HG02938 (cell line): Measurements from ENCODE around the gene MACROD2.
A peak's percentile ranks its signal among the peaks of the same experiment; 100 is the strongest.

ENCODE experiments used
- ATAC-seq: cut with Tn5 transposase; IDR thresholded peaks from one replicate; pipeline ENCODE4 v1.9.1; 2021; ENCODE audit warnings: mild to moderate bottlenecking, moderate library complexity; ENCODE audit not compliant: unreplicated experiment

MACROD2 gene

DNA sequence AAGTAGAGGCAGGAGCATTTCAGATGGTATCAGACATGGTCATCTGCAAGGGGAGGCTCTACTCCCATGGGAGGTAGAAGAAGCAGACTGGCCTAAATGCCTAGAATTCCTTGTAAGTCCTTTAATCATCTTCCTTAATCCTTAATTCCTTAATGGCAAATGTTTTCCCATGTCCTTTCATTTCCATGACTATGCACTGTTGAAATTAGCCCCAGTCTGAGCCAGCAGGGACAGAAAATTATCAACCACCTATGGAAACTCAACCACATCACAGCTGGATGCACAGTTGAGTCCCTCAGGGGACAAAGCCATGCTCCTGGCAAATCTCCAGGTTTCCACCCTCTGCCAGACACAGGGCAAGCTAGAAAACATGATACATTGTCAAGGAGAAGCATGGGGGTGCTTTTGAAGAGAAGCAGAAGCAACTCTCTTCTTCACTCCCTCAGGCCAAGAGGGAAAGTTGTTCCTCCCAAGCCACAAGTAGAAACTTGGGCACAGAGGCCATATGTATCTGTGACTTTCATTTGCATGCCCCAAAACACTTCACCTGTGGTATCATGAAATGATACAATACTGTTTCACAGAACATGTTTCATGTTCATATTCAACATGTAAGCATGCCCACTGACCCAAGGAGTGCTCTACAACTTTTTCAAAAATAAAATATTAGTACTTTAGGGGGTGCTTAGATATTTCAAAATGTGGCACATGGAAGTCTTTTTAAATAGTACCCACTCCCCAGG, 1894.4 kb downstream of the MACROD2 start:
- ATAC-seq, result no peak

DNA sequence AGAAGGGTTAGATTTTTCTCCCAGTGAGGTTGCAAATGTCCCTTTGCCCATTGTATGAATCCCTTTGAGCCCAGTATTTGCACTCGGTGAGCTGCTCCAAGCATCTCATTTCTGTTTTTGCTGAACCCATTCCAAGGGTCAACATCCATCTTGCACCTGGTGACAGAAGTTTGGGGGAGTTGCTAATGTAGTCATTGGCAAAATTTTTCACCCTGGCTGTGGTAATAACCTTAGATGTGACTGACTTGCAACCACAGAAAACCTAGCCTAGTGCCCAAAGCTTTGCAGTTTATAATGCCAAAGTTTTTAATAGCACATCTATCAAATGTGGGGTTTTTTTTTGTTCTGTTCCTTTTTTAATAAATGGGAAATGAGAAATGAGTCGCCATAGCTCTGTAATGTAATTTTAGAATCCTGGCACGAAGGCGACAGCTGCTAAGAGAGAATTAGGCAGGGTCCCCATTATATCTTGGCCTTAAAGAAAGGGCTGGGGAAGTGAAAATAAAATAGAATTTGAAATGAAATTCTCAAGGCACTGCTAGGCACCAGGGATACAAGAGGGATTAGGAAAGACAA, 1895.2 kb downstream of the MACROD2 start:
- ATAC-seq, result no peak

DNA sequence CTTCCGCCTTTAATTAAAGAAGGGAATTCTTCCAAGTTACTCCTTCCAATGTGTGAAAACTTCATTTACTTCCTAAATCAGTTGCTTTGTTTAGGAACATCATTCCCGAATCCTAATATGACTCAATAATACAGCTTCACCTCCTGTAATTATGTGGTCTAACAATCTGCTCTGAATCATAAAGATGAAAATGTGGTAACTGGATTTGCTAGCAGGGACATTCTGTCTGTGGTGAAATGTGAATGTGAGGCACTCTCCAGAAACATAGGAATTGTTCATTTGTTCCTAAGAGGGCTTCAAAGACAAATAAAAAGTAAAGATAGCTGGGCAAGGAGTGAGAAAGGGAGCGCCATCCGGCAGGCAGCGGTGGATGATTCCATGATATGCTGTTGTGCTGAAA, 1899.8 kb downstream of the MACROD2 start:
- no peak for ATAC-seq

DNA sequence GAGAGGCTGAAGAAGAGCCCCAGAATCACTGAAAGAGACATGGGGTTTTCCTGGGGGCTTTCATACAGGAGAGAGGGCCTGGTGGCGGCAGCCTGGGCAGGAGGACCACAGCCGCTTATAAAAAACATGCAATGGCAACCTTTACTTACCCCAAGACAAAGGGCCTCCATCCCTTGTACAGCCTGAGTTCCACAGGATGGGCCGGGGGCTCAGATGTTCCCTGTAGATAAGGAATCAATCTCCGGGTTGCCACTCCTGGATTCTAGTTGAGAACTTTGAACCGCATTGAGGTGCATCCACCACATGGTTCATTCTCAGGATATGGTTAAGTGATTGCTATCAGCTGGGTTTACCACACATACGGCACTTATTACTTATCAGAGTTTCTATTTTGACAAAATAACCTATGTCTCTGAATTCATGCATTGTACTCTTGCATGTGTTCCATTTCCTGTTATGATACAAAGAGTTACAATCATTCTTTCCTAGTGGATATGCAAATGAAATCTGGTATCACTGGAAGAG, 1900.3 kb downstream of the MACROD2 start:
- ATAC-seq, result peak; percentile 93

DNA sequence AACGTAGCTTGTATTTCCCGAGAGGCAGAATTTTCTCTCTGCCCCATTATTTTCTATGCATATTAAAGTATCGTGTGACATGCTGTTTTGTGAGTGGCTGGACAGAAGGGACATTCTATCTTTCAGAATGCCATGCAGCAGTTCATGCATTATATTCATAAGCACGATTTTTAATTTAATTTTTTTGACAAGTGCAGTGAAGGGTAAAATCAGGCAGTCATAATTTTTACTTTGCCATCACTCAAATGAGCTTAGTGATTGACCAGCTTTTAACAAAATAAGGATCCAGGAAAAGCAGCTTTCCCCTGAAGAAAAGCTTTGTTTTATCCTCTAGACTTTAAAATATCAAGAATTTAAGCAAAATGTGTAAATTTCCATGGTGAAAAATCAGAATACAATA, 1904.7 kb downstream of the MACROD2 start:
- ATAC-seq, result no peak

DNA sequence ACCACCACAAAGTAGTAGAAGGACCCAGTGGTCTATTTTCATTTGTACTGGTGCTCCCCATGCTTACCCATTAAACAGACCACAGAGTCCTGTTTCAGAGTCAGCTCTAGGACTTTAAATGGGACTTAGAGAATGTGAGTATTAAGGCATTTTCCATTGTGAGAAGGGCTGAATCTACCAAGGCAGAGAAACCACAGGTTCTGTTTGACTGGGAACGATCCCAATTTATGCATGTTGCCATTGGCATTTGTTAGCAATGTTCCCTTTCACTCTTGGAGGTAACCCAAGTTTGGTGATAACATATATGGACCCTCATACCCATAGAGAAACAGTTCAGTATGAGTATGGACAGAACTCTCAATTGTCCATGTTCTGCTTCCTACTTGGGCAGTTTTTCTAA, 1905.1 kb downstream of the MACROD2 start:
- no peak for ATAC-seq

DNA sequence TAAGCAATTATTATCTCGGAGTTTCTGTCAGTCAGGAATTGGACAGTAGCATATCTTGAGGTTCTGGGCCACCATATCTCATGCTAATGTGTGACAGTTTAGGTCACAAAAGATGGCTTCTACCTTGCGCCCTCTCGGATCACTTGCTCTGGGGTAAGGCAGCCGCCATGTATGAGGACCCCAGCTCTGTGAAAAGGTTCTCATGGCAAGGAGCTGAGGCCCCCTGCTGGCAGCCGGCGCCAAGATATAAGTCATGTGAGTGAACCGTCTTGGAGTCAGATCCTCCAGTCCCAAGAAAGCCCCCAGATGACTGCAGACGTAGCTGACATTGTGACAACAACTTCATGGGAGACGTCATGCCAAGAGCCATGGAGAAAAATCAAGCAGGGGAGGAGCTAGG, 1907.2 kb downstream of the MACROD2 start:
- ATAC-seq, result no peak

DNA sequence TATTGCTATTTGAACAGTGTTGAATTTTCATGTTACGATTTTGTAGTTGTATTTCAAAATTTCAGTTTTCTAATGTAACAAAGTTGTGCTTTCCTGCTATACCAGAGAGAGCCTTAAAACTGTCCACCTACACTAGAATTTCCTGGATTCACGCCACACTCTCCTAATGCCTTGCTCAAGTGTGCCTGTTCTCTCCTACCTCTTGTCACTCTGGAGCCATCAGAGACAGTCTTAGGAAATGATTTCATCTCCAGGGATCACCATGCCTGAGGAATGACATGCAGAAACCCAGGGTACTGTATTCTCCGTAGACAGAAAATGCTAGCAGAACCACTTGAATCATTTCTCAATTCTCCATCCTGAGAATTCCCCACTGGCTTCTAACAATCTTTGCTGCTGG, 1910.3 kb downstream of the MACROD2 start:
- no peak for ATAC-seq

DNA sequence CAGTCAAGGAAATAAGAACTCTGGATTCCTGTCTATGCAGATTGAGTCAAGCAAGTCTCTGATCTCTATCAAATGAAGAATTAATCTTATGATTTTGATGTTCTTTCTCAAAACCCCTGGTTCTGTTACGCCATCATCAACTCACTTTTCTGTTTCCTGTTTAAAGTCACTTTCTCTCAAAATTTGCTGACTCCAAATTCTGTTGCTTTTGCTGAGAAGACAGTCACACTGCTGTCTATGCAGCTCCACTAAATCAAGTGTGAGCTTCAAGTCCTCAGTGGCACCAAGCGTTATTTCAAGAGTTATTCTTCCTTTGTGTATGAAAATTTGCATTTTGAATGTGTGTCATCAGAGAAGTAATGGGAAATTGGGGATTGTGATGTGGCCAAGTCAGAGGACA, 1914.7 kb downstream of the MACROD2 start:
- ATAC-seq, result no peak

DNA sequence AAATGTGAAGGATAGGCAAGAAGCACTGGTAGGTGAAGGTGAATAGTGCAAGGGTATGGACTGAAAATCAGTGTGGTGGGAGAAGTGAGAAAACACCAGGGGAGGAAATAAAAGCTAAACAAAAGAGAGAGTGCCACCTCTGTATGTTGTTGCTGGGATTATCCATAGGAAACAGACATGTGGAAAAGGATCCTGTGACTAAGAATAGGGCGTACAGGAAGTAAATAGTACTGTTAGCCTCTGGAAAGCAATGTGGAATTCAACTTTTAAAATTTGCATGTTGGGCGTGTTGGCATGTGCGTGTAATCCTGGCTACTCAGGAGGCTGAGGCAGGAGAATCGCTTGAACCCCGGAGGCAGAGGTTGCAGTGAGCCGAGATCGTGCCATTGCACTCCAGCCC, 1916.3 kb downstream of the MACROD2 start:
- no peak for ATAC-seq

DNA sequence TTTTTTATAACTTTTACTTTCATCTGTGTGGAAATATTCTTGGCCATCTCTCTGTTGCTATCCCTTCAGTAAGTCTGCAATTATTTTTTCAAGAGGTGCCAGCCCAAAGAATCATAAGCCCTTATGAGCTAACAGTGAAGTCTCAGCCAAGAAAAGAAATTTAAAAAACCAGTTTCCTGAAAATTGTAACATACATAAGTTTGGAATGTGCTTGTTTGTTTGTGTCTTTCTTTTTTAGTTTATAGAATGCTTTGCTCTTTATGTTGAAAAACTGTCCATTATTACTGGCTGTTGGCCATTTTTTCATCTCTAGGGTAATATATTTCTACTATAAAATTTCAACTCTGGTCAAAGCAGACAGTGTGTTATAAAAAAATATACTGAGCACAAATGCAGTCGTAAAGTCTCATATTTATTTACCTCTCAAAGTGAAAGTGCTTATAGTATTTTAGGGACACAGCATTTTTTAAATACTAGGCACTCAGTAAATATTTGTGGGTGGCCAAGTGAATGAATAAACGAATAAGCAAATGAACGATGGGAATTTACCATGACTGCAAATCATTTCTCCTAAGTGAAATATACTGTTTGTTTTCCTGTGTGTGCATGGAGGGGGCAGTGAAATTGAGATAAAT, 1918.2 kb downstream of the MACROD2 start:
- ATAC-seq, result no peak

DNA sequence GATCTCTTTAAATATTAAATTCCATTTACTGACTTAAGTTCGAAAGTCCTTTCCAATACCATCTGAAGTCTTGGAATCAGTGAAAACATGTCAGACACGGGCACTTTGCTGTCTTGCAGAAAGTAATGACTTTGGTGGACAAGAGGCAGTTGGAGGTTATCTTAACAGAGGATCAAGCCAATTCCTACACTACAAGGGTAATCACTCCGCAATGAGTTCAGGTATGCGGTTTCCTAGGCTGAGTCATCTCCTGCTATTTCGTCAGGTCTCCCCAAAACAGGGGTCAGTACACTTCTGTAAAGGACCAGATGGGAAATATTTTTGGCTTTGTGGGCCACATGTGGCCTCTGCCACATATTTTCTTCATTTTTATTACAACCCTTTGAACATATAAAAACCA, 1921.3 kb downstream of the MACROD2 start:
- ATAC-seq, result no peak

DNA sequence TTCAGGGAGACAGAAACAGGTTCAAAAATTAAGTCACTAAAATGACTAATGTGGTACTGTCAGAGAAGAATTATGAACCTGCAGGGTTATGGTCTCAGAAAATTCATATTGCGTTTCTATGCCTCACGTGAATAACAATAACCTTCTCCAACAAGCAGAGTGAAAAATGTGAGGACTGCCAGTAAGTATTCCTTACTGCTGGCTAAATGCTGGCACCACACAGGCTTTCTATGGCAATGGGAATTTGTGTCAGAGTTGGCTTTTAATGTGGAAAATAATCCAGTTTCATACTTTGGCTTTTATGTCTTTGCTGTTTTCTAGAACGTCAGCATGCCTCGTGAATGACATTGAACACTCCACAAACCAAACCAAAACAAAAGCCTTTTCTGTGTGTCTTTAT, 1922.0 kb downstream of the MACROD2 start:
- no peak for ATAC-seq

DNA sequence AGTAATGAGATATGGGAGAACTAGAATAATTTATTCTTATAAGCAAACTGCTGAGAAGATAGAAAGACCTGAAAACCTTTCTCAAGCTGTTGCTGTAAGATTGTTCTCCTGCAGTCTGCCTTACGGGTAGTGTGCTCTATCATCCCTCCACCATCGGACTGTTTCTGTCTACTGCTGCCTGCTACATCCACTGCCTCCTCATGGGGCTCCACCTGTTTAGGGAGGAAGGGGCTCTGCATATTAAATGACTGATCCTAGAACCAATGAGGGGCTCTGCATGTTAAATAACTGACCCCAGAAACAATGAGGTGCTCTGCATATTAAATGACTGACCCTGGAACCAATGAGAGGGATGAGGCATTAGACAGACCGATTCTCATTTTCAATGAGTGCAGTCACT, 1923.3 kb downstream of the MACROD2 start:
- ATAC-seq, result no peak

DNA sequence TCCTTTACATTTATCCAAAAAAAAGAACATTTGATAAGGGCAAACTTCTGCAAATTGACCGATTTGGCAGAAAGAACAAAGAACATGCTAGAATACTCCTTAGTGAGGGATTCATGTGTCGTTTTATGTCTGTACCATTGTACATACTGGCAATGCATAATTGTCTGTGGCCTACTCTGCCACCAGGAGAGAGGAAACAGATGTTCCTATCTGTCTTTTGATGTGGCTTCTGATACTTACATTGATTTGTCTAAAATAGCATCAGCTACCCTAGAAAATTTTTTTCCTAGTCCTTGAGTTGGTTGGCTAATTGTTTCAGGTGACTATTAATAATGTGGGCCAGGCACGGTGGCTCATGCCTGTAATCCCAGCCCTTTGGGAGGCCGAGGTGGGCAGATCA, 1923.8 kb downstream of the MACROD2 start:
- no peak for ATAC-seq

DNA sequence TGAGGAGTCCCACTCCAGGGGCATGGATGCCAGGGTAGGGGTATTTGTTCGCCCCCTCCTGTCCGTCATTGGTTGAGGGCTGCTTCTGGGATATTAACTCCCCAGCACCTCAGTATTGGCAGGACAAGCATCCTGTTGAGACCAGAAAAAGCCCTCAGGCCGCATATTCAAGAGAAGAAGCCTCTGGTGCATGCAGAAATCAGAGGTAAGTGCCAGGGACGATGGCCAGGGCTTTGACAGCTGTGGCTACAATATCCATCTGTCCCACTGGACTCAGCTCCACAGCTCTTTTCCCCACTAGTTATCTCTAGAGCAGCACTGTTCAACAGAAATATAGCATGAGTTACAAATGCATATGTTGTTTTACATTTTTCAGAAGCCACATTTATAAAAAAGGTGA, 1926.6 kb downstream of the MACROD2 start:
- ATAC-seq, result no peak

DNA sequence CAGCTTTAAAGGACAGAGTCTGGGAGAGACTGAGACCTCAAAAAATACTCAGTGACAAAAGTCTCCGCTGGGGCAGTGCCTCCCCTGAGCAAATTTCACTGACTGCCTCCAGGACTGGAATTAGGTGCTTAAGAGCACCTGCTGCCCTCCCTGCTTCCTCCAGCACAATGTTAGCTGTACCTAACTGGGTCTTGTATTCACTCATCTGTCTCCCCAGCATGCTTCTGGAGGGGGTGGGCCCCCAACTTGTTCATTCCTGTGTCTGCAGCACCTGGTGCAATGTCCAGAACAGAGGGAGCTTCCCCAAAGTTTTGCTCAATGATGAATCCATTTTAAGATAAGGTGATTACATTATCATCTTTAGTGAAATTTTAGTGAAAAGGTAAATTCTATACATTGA, 1927.2 kb downstream of the MACROD2 start:
- ATAC-seq, result peak; percentile 21

DNA sequence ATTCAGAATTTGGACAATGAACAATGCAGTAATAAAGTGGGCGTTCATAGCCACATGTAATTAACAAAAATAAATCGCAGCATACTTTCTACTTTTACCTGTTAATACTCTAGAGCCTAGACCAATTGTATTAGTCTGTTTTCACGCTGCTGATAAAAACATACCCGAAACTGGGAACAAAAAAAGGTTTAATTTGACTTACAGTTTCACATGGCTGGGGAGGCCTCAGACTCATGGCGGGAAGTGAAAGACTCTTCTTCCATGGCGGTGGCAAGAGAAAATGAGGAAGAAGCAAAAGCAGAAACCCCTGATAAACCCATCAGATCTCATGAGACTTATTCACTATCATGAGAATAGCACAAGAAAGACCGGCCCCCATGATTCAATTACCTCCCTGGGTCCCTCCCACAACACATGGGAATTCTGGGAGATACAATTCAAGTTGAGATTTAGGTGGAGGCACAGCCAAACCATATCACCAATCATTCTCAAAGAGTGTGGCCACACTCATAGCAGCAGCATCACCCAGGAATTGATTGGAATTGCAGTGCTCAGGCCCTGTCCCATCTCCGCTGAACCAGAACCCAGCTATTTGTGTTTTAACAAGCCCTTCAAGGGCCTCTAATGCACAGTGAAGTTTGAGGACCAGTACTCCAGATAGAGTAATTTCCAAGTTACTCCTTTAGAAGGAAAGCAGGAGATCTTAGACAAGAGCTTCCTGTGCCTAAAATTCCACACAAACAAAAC, 1927.9 kb downstream of the MACROD2 start:
- ATAC-seq, result peak; percentile 57

DNA sequence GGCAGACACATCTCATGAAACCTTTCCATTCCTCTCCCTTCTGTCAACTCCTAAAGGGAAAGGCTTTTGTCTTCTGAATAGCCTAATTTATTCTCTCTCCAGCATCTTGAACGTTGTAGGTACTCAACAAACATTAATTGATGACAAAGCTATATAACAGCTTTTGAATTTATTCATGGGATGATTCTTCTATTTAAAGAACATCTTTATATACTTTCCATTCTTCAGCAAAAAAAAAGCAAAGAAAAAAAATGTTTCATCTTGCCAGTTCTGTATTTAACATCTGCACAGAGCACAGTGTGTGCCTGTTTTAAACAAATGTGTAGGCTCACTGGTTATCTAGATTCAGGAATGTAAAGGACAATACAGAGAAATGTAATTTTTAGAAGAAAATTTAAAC, 1929.2 kb downstream of the MACROD2 start:
- no peak for ATAC-seq

DNA sequence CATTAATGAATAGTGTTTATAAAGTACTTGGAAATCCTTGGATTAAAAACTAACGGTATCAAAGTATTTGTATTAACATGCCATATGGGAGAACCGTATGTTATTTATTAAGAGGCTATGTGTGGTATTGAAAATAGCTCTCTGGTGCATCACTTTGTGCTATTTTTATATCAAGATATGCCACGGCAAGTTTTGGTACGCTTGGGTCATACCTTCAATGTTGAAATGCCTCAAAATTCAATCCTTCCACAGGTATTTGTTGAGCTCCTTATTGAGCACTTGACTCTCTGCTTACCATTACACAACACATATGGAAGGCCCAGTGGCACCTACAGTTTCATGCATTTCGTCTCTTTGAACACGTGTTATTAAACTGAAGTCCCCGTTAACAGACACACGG, 1930.1 kb downstream of the MACROD2 start:
- ATAC-seq, result no peak

DNA sequence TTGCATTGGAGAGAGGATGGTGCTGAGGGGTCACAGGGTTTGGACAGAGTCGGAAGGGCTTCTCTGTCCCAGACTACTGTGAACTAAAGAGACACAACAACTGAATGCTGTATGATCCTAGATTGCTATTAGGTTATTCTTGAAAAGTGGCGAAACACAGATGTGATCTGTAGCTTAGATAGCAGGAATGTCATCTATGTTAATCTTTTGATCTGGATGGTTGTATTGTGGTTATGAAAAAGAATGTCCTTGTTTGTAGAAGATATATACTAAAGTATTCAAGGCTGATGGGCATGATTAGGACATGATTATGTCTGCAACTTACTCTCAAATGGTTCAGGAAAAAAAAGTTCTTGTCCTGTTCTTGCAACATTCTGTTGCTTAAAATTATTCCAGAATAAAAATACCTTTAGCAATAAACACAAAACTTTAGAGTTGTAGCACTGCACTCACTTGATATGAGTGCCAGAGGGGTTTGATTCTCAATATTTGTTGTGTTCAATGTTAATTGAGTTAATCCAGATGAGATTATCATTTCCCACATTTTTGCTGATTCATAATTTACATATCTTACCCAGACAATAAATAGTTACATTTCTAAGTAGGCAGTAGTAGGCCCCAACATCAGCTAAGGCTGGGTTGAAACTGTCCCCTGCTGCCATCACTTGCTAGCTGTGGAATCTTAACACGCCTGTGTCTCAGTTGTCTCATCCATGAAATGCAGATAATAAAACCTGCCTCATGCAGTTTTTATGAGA, 1932.8 kb downstream of the MACROD2 start:
- no peak for ATAC-seq
